ENCODE measurements around the gene JAKMIP2. TPM values are rescaled to one million over a fixed set of nuclear protein-coding genes. Genes with fewer than 3 reads are reported as not detected.

The JAKMIP2 gene
- polyA plus RNA-seq, 1 experiment = 0.02 TPM

DNA sequence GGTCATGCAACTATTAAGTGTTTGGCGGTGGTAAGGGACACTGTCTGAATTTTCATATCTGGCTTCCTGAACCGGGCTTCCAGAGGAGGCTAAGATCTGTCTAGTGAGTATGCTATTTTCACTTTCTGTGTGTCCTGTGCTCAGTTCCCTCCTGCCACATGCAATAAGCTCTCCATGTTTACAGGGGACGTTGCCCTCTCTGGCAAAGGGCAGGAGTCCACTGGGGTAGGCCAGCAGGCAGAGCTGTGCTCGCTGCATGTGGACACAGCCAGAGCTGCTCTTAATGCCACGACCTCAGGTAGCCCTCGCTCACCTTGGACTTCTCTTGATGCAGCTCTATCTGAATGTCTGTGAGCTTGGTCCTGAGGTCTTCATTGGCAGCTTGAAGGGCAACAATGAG is 111.2 kb downstream of the JAKMIP2 start:
- ChIA-PET POLR2A (no interaction called here), CTCF (no interaction called here)
- TF ChIP-seq, protein P1, sequence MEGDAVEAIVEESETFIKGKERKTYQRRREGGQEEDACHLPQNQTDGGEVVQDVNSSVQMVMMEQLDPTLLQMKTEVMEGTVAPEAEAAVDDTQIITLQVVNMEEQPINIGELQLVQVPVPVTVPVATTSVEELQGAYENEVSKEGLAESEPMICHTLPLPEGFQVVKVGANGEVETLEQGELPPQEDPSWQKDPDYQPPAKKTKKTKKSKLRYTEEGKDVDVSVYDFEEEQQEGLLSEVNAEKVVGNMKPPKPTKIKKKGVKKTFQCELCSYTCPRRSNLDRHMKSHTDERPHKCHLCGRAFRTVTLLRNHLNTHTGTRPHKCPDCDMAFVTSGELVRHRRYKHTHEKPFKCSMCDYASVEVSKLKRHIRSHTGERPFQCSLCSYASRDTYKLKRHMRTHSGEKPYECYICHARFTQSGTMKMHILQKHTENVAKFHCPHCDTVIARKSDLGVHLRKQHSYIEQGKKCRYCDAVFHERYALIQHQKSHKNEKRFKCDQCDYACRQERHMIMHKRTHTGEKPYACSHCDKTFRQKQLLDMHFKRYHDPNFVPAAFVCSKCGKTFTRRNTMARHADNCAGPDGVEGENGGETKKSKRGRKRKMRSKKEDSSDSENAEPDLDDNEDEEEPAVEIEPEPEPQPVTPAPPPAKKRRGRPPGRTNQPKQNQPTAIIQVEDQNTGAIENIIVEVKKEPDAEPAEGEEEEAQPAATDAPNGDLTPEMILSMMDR (IDR thresholded peaks at IDR 0.05; ENCODE audit: low read depth, low read length) = no peak
- no peak for DNase-seq (ENCODE audit: low read depth, low spot score)
- Histone ChIP-seq H3K9me3 (ENCODE audit: control insufficient read depth, insufficient read depth, low read length) (no peaks in the 10 kb centered on the region), H3K27ac (ENCODE audit: low read depth, low read length) (no peak overlapping the region), H3K4me3 (ENCODE audit: low read depth, low read length) (no peak overlapping the region), H3K27me3 (ENCODE audit: control insufficient read depth, insufficient read depth, low read length) (no peaks in the 10 kb centered on the region)

DNA sequence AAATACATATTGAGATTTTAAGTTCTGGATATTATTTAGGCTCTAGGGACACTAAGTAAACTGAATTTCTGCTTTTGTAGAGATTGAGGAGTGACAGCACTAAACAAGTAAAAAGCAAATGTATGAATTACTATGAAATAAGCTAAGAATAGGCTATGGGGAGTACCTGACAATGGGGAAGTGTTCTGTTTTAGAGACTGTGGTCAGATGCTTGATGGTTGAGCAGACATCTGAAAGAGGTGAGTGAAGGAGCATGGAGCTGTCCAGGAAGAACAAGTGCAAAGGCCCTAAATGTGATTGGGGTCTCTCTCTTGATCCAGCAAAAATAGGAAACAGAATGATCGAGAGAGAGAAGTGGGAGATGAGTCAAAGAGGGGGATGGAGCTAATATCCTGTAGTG is 111.7 kb downstream of the JAKMIP2 start:
- no peak overlapping the region for H3K4me3 ChIP-seq (ENCODE audit: low read depth, low read length)
- TF ChIP-seq, protein P1 (IDR thresholded peaks at IDR 0.05; ENCODE audit: low read depth, low read length) = no peak
- CTCF ChIA-PET = no interaction called here
- DNase-seq (ENCODE audit: low read depth, low spot score) = no peak
- no peak overlapping the region for H3K27ac ChIP-seq (ENCODE audit: low read depth, low read length)
- no peaks in the 10 kb centered on the region for H3K27me3 ChIP-seq (ENCODE audit: control insufficient read depth, insufficient read depth, low read length)
- POLR2A ChIA-PET = no interaction called here
- no peaks in the 10 kb centered on the region for H3K9me3 ChIP-seq (ENCODE audit: control insufficient read depth, insufficient read depth, low read length)

DNA sequence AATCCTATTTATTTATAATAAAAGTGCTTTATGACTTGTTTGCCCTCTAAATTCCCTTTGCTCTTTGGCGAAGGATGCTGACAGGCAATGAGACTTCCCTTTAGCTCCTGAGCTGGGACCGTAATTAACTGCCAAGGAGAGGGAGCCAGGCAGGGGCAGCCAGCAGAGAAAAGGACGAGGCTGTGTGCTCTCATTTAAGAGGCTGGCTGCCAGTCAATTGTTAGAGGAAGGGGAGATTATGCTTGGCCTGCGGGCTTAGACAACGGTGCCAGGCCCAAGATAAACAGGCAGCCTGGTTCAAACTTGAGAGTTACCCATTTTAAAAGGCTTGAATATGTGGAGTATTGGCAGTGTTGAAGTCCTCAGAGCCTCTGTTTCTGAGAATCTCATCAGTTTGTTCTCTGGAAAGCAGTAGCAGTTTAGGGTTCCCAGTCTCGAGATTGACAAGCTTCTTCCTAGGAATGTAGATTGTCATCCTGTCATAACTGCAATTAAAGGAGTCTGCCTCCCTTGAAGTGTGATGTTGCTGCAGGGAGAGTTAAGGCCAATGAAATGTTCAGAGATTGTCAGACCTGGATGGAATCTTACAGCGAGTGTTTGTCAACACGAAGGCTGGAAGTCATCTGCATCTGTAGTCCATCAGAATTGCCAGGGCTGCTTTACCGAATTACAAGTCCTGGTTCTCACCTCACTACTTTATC is 113.2 kb downstream of the JAKMIP2 start:
- H3K4me3 ChIP-seq (ENCODE audit: low read depth, low read length) = no peak overlapping the region
- POLR2A ChIA-PET = no interaction called here
- CTCF ChIA-PET = no interaction called here
- H3K9me3 ChIP-seq (ENCODE audit: control insufficient read depth, insufficient read depth, low read length) = no peaks in the 10 kb centered on the region
- H3K27ac ChIP-seq (ENCODE audit: low read depth, low read length) = no peak overlapping the region
- no peak for DNase-seq (ENCODE audit: low read depth, low spot score)
- no peaks in the 10 kb centered on the region for H3K27me3 ChIP-seq (ENCODE audit: control insufficient read depth, insufficient read depth, low read length)
- TF ChIP-seq, protein P1 (IDR thresholded peaks at IDR 0.05; ENCODE audit: low read depth, low read length) = no peak

DNA sequence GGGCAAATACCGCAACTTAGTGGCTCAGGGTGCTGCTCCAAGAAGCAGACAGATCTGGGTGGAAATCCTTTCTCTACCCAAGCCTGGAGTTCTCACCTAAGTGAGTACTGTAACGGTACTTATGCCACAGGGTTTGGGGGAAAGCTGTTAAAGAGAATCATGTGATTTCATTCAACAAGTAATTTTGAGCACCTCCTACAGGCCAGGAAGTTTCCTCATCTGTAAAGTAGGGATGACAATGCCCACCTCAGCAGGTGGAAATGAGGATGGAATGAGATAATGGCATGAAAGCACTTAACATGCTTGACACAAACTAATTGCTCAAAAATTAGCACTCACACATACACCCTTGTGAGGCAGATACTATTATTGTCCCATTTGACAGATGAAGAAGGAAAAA is 114.1 kb downstream of the JAKMIP2 start:
- POLR2A ChIA-PET = no interaction called here
- CTCF ChIA-PET = no interaction called here
- Histone ChIP-seq H3K4me3 (ENCODE audit: low read depth, low read length) (no peak overlapping the region), H3K27ac (ENCODE audit: low read depth, low read length) (no peak overlapping the region), H3K27me3 (ENCODE audit: control insufficient read depth, insufficient read depth, low read length) (no peaks in the 10 kb centered on the region), H3K9me3 (ENCODE audit: control insufficient read depth, insufficient read depth, low read length) (no peaks in the 10 kb centered on the region)
- no peak for DNase-seq (ENCODE audit: low read depth, low spot score)
- TF ChIP-seq, protein P1 (IDR thresholded peaks at IDR 0.05; ENCODE audit: low read depth, low read length) = no peak

DNA sequence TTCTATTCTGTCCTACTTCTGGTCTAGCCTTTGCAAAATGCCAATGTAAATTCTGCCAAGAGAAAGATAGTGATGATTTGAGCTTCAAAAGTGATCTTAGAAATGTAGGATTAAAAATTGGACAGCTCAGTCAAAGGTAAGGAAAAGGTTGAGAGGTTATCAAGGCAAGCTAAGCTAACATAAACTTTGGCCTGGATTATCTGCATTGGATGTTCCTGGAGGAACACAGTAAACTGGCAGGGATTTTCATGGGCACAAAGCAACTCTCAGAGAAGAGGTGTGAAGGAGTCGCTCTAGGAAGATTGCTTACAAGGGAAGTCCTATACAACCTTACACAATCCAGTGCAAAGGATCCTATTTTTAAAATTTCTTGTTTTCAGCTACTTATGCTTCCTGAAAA is 115.2 kb downstream of the JAKMIP2 start:
- Histone ChIP-seq H3K27ac (ENCODE audit: low read depth, low read length) (no peak overlapping the region), H3K4me3 (ENCODE audit: low read depth, low read length) (no peak overlapping the region), H3K27me3 (ENCODE audit: control insufficient read depth, insufficient read depth, low read length) (no peaks in the 10 kb centered on the region), H3K9me3 (ENCODE audit: control insufficient read depth, insufficient read depth, low read length) (no peaks in the 10 kb centered on the region)
- no peak for DNase-seq (ENCODE audit: low read depth, low spot score)
- POLR2A ChIA-PET = no interaction called here
- TF ChIP-seq, protein P1 (IDR thresholded peaks at IDR 0.05; ENCODE audit: low read depth, low read length) = no peak
- CTCF ChIA-PET = no interaction called here
